ENCODE data around the gene KIAA0930.
"Not testable (repeated sequence)": the region's sequence is repeated elsewhere in the genome, so short reads cannot be mapped to it uniquely, and the experiment has no call there.

The KIAA0930 gene

GRCh38 chr22:45262931-45263462, 22.3 kb upstream of the KIAA0930 start:
- DNase-seq: no peak

GRCh38 chr22:45262195-45262930, 21.7 kb upstream of the KIAA0930 start:
- DNase-seq: peak in 1 of 14 donors; percentile 29

GRCh38 chr22:45261407-45262088, 20.9 kb upstream of the KIAA0930 start:
- DNase-seq: no peak

GRCh38 chr22:45260395-45260759, 19.7 kb upstream of the KIAA0930 start:
- not testable (repeated sequence) for DNase-seq

- no peak for DNase-seq
Observed at GRCh38 chr22:45259754-45260394, 19.2 kb upstream of the KIAA0930 start.

GRCh38 chr22:45257941-45258340, 17.2 kb upstream of the KIAA0930 start:
- DNase-seq: not testable (repeated sequence)

GRCh38 chr22:45254789-45255278, 14.1 kb upstream of the KIAA0930 start:
- no peak for DNase-seq

- DNase-seq: no peak
Observed at GRCh38 chr22:45254388-45254787, 13.7 kb upstream of the KIAA0930 start.

GRCh38 chr22:45253039-45253641, 12.4 kb upstream of the KIAA0930 start:
- DNase-seq: no peak

- DNase-seq: no peak
Observed at GRCh38 chr22:45251825-45252224, 11.1 kb upstream of the KIAA0930 start.

- DNase-seq: no peak
Observed at GRCh38 chr22:45248832-45249561, 8.3 kb upstream of the KIAA0930 start.

GRCh38 chr22:45246060-45246985, 5.6 kb upstream of the KIAA0930 start:
- DNase-seq: no peak

GRCh38 chr22:45244916-45245315, 4.2 kb upstream of the KIAA0930 start:
- no peak for DNase-seq

- peak in 8 of 14 donors; percentile 23 to 64 (median 42) for DNase-seq
Observed at GRCh38 chr22:45242778-45243191, 2.1 kb upstream of the KIAA0930 start.

GRCh38 chr22:45240104-45240809, 437 bp downstream of the KIAA0930 start:
- peak in 1 of 14 donors; percentile 26 for DNase-seq

GRCh38 chr22:45239681-45240051, 1.0 kb downstream of the KIAA0930 start:
- DNase-seq: no peak

- no peak for DNase-seq
Observed at GRCh38 chr22:45238957-45239680, 1.6 kb downstream of the KIAA0930 start.

GRCh38 chr22:45238076-45238956, 2.4 kb downstream of the KIAA0930 start:
- no peak for DNase-seq

All from C1 segment of cervical spinal cord (tissue), 14 donors.